SIG-M5 (cell line): ENCODE results near the gene UGDH.

Experiments
- DNase-seq: peaks from one replicate; lab custom pipeline; 2025; lab: John Stamatoyannopoulos, UW

Gene UGDH

DNA sequence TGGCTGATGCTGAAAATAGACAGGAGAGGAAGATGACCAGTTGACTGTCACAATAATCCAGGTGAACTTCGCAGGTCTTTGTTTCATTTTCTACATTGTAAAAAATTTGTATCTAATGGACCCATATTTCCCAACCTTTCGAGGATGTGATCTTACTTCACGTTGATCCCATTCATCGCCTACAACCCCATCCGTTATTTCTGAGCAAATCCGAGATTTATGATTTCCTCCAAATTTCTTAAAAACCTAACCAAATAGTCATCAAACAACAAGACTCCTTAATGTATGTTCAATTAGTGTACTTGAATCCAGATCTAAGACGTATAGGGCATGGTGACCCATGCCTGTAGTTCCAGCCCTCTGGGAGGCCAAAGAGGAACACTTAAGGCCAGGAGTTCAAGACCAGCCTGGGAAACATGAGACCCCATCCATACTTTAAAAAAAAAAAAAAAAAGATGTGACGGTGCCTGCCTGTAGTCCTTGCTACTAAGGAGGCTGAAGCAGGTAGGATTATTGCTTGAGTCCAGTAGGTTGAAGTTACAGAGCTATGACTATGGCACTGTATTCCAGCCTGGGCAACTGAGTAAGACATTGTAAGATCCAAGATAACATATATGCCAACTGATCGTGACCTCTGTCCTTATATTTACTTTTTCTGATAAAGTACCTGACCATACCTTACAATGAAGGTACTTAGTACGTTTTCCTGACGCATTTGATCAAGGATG is 74.2 kb downstream of the UGDH start:
- no peak for DNase-seq

DNA sequence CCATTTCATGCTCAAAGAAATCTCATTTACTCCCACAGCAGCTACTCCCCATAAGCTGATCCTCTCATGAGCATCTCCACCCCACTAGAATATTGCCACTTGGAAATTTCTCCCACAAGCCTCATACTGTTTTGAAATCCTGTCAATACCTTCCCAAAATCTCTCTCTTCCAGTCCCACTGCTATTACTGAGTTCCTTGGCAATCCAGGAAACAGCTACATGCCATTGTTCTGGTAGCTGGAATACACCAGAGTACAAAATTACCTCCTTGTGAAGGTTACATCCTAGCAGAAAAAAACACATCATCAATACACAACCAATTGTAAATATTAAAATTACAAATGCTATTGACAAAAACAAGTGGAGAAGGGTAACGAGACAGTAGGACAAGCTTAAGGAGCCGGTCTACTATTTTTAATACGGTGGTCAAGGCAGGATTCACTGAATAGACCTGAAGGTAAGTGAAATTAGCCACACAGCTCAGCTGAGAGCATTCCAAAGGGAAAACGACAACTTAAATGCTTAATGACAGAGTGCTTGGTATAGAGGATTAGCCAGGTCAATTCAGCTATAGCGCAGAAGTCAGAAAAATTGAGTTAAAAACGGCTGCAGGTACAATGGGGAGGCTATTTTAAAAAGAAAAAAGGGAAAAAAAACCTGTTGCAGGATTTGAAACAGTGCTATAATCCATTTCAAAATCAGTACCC is 74.9 kb downstream of the UGDH start:
- no peak for DNase-seq

DNA sequence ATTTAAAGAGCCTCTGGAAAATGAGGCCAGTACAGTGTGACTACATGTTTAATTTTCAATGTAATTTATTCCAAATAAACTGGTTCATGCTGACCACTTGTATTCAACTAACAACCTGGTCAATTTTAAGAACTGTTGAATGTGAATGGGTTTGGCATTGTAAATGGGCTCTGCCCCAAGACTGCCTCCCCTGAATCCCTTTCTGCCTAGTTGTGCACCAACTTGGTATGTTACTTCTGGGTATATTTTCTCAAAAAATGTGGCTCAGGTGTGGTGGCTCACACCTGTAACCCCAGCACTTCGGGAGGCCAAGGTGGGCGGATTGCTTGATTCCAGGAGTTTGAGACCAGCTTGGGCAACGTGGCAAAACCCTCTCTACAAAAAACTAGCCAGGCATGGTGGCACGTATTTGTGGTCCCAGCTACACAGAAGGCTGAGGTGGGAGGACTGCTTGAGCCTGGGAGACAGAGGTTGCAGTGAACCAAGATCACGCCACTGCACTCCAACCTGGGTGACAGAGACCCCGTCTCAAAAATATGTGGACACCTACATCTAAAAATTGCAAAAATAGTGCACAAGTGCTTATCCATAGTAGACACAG is 75.7 kb downstream of the UGDH start:
- DNase-seq: no peak

DNA sequence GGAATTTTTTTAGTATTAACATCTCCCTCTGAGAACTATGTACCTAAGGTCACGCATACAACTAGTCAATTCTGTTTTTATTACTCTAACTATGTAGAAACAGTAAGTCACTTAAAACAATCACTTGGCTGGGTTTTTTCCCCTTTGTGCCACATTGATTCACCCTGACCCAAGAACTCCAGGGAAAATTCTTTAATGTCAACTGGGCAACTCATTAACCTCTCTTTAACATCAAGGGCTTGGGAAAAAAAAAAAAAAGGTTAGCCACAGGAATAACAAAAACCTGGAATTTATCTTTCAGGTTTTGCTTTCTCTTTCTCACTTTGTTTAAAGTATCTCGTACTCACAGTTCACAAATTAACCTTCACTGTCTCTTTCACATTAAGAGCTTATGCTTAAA is 76.6 kb downstream of the UGDH start:
- no peak for DNase-seq
